GM19238 (cell line): ENCODE results near the gene RIC1.
"Not testable (repeated sequence)": the region's sequence is repeated elsewhere in the genome, so short reads cannot be mapped to it uniquely, and the experiment has no call there.

Experiments
- DNase-seq: peaks from one replicate; pipeline ENCODE4 v3.0.0; 2011; ENCODE audit warnings: low spot score; ENCODE audit not compliant: insufficient read length

Gene RIC1

GRCh38 chr9:5628530-5629311 is at the start of gene RIC1:
Gene RIC1, plus strand, starts transcription at chr9:5629107. Its CDS starts 203 bp downstream, at chr9:5629310.
- peak; percentile 86 for DNase-seq

GRCh38 chr9:5579881-5580280 is 49.0 kb upstream of the RIC1 start:
- DNase-seq = no peak

- DNase-seq = no peak
Measured at GRCh38 chr9:5580650-5581049, 48.3 kb upstream of the RIC1 start.

GRCh38 chr9:5581706-5582105 is 47.2 kb upstream of the RIC1 start:
- DNase-seq = not testable (repeated sequence)

GRCh38 chr9:5582835-5583195 is 46.1 kb upstream of the RIC1 start:
- no peak for DNase-seq

- no peak for DNase-seq
Measured at GRCh38 chr9:5586391-5586802, 42.5 kb upstream of the RIC1 start.

GRCh38 chr9:5587024-5587423 is 41.9 kb upstream of the RIC1 start:
- no peak for DNase-seq

GRCh38 chr9:5592231-5592630 is 36.7 kb upstream of the RIC1 start:
- no peak for DNase-seq

GRCh38 chr9:5592904-5593303 is 36.0 kb upstream of the RIC1 start:
- no peak for DNase-seq

GRCh38 chr9:5593904-5594303 is 35.0 kb upstream of the RIC1 start:
- DNase-seq = no peak

GRCh38 chr9:5596173-5596572 is 32.7 kb upstream of the RIC1 start:
- DNase-seq = no peak

- DNase-seq = no peak
Measured at GRCh38 chr9:5608298-5609225, 20.3 kb upstream of the RIC1 start.

- no peak for DNase-seq
Measured at GRCh38 chr9:5609226-5609596, 19.7 kb upstream of the RIC1 start.

- DNase-seq = no peak
Measured at GRCh38 chr9:5610491-5610890, 18.4 kb upstream of the RIC1 start.

GRCh38 chr9:5611321-5612184 is 17.4 kb upstream of the RIC1 start:
- no peak for DNase-seq

GRCh38 chr9:5612185-5612530 is 16.7 kb upstream of the RIC1 start:
- DNase-seq = no peak

GRCh38 chr9:5614192-5614591 is 14.7 kb upstream of the RIC1 start:
- no peak for DNase-seq

GRCh38 chr9:5614985-5615384 is 13.9 kb upstream of the RIC1 start:
- no peak for DNase-seq

GRCh38 chr9:5617749-5618148 is 11.2 kb upstream of the RIC1 start:
- DNase-seq = no peak

GRCh38 chr9:5620494-5620893 is 8.4 kb upstream of the RIC1 start:
- no peak for DNase-seq

- DNase-seq = no peak
Measured at GRCh38 chr9:5621327-5621726, 7.6 kb upstream of the RIC1 start.

- DNase-seq = no peak
Measured at GRCh38 chr9:5622016-5622415, 6.9 kb upstream of the RIC1 start.
